NCI-H748 (cell line): Measurements from ENCODE around the gene STK32C.
"Not testable (repeated sequence)": the region's sequence is repeated elsewhere in the genome, so short reads cannot be mapped to it uniquely, and the experiment has no call there.

Source experiments
- DNase-seq: peaks from one replicate; lab custom pipeline; 2025; ENCODE audit not compliant: unreplicated experiment; lab: John Stamatoyannopoulos, UW

Gene STK32C

DNA sequence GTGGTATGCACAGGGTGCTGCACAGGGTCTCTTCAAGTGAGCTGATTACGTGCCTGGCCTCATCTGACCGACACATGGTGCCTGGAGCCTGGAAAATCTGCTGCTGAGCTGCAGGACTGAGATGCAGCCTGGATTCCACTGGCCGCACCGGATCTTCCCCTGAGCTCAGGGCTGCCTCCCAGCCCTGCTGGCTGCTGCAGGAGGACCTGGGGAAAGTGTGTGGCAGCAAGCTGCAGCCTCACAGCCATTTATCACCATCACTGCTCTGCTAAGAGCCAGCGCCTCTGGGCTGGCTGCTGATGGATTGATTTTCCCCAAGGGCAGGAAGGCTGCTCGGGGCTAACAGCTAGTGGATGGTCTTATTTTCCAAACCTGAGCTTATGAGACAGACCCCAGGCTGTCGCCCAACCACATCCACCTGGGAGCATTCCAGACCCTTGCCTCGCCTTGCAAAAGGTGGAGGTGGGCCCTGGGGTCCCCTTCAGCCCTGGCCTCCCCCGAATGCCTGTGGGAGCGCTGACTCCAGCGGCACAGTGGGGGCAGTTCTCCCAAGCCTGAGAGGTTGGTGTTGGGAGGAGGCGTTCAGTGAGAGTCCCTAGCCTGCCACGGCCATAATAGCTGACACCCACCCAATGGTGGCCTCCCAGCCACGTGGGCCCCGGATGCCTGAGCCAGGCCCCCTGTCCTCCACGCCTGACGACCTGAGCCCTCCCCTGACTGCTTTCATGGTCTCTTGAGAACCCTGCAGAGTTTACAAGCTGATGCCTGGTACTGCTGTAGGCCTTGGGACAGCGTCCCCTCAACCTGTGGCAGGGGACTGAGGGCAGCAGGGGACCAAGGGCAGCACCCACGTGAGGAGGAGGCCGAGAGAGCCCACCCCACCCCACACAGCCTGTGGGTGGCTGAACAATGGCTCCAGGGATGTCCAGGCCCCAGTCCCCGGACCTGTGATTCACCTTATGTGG is 38.2 kb downstream of the STK32C start:
- no peak for DNase-seq

- DNase-seq: not testable (repeated sequence)
Observed at GRCh38 chr10:132267916-132268315, 39.8 kb downstream of the STK32C start.

DNA sequence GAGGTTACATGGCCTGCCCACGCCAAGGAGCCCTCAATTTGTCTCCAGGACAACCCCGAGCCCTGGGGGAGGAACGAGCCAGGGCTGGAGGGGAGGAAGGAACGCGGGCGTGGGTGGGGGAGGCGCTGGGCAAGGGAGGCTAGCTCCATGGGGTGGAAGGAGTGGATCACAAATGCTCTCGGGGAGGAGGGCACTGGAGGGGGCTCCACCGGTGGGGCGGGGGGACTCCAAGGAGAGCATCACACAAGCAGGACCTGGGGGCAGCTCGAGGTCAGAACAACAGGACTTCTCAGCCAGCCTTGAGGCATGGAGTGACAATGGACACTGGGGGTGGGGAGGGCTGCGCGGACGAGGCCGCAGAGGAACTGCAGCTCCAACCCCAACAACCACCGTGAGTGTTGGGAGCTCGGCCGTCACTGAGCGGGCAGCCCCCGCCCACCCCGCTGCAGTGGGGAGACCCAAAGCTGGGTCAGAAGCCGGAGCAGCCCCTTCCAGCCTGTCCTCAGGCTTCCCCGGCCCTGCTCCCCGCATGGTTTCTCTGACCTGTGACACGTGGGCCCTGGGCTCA is 41.1 kb downstream of the STK32C start:
- no peak for DNase-seq

GRCh38 chr10:132265890-132266496 is 41.8 kb downstream of the STK32C start:
- peak; percentile 91 for DNase-seq

DNA sequence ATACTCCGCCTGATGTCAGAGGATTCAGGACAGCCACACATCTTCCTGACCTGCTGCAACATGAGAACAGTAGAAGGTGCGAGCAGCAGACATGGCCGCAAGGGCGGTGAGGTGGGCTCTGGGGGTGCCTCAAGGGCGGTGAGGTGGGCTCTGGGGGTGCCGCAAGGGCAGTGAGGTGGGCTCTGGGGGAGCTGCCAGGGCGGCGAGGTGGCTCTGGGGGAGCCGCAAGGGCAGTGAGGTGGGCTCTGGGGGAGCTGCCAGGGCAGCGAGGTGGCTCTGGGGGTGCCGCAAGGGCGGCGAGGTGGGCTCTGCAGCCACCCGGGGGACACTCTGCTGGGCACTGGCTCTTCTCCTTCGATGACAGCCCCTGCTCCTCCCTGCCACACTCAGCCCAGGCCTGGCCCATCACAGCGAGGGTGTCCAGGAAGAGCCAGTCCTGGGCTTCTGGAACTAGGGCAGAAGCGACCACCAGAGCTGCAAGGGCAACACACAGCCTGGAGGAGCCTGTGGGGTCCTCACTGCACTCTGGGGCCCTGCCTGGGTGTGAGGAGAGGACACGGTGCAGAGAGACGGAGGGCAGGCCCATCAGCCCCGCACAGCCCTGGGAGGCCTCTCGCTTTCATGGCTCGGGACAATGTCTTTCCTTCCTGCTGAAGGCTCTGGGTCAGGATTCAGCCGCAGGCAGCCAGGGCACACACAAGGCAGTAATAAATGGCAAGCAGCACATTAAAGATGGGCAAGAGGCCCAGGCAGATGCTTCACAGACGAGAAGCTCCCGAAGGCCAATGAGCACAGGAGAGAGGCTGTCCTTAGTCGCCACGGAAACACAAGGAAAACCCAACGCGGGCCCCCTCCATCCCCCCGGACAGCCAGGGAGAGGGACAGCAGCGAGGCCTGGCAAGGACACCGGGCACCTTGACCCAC is 42.5 kb downstream of the STK32C start:
- peak; percentile 70 for DNase-seq

- no peak for DNase-seq
Observed at GRCh38 chr10:132264306-132264950, 43.3 kb downstream of the STK32C start.

- peak; percentile 64 for DNase-seq
Observed at GRCh38 chr10:132263866-132264265, 43.9 kb downstream of the STK32C start.

GRCh38 chr10:132259702-132260482 is 47.9 kb downstream of the STK32C start:
- no peak for DNase-seq

- DNase-seq: no peak
Observed at GRCh38 chr10:132258423-132258822, 49.3 kb downstream of the STK32C start.

DNA sequence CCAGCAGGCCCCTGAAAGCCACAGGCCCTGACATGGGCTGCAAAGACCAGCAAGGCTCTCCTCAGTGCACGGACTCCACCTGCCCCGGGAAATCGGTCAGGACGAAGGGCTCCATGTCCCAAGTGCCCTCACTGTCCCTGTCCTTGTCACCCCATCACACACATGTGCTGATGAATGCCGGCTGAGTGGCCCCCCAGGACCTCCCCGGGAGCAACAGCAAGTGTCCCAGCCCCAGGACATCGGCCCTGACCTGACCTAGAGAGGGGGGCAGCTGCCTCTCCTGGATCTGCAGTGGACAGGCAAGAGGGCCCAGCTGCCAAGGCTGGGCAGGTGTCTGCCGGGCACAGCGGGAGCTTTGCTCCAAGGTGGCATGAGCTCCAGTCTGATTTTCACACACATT is 49.8 kb downstream of the STK32C start:
- DNase-seq: no peak

DNA sequence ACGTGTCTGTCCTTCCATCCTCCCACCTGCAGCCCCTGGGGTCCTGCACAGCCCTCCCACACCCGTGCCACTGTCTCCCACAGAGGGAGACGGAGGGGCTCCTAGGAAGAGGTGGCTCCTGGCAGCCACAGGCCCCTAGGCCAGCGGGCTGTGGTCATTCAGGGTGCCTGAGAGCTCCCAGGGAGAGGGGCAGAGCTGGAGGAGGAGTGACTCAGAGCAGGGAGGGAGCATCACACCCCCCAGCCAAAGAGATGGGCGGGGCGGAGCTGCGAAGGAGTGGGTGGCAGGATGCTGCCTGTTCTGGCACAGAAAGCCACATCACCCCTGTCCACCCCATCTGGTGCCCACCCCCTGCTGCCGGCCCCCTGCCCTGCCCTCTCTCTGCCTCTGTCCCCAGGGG is 50.5 kb downstream of the STK32C start:
- no peak for DNase-seq

GRCh38 chr10:132256866-132257265 is 50.9 kb downstream of the STK32C start:
- no peak for DNase-seq

DNA sequence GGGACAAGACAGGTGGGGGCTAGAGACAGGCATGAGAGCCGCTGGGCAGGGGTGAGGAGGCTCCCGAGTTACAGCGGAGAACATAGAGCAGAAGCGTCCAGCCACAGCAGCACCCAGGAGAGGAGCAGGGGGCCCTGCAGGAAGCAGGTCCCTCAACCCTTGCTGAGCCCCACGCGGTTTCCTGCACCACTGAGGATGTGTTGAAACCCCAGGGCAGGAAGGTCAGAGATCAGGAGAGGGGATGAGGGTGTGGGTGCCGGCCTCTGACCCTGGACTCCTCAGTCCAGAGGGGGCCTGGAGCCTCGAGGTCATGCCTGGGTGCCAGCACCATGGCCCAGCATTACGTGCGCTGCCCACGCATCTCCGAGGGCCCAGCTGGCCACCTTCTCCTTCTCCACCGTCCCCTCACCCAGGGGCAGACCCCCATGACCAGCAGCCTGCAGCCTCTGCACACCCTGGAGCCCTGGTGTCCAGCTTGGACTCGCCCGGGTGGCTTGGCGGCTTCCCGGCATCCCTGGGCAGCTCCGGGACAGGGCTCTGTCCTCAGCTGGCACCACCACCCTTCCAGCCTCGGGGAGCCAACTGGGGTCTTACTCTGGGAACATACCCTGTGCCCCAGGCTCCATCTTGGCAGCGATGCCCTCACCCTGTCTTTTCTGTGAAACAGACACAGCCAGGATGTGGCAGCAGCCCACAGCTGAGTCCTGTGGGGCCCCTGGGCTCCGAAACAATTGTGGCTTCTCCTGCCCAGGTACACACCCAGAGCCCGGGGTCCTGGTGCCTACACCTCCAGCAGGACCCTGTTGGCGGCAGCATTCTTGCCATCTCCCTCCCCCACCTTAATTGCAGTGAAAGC is 52.0 kb downstream of the STK32C start:
- DNase-seq: no peak

DNA sequence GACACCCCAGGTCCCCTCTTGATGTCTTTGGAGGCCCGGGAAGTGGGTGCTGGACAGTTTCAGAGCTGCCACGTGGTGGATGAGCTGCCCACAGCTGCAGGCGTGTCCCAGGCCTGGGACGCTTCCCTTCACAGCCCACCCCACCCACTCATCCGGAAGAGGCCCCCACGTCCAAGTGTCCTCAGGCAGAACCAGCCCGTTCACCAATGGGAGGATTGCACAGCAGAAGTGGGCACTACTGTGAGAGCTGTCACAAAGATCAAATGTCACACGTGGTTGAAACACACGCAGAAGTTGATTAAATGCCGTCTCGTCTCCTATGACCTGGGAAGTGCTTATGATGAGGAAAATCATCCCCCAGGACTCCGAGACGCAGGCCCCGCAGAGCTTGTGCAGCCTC is 52.9 kb downstream of the STK32C start:
- no peak for DNase-seq

DNA sequence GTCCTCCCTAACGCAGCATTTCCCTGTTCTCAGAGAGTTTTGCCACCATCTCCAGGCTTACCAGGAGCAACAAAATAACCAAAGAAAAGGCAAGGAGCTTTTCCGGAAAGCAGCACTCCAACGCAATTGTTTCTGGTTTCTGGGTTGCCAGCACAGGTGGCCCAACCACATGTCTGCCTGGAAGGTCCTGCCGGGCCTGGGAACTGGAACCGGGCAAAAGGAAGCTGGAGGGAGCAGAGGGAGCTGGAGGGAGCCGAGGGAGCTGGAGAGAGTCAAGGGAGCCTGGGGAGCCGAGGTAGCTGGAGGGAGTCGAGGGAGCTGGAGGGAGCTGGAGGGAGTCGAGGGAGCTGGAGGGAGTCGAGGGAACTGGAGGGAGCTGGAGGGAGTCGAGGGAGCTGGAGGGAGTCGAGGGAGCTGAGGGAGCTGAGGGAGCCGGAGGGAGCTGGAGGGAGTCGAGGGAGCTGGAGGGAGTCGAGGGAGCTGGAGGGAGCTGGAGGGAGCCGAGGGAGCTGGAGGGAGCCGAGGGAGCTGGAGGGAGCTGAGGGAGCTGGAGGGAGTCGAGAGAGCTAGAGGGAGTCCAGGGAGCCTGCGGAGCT is 54.6 kb downstream of the STK32C start:
- DNase-seq: no peak

- DNase-seq: no peak
Observed at GRCh38 chr10:132252412-132252811, 55.3 kb downstream of the STK32C start.

- DNase-seq: no peak
Observed at GRCh38 chr10:132251928-132252327, 55.8 kb downstream of the STK32C start.
